Heart right ventricle (tissue), 16 donors: ENCODE results near the gene ARSA. TPM values are rescaled to one million over a fixed set of nuclear protein-coding genes. Genes with fewer than 3 reads are reported as not detected.
"Not testable (repeated sequence)": the region's sequence is repeated elsewhere in the genome, so short reads cannot be mapped to it uniquely, and the experiment has no call there.

Experiments used
- ATAC-seq, 8 donors: fragments of 200-7000 bp; cut with Tn5 transposase; one replicate each; pipeline ENCODE4 v1.9.1; 2020; ENCODE audit warnings: mild to moderate bottlenecking in 8 of 8, moderate library complexity in 8 of 8, moderate number of reproducible peaks in 1 of 8
- DNase-seq, 2 donors: peaks; one replicate each; pipeline ENCODE4 v3.0.0-alpha.2; 2020
- H3K27ac ChIP-seq, 10 donors: fragments of 200-600 bp; sonication (generic) in 2 of 10; one replicate each; pipeline versions ENCODE4 v1.5.0 to v1.8.0; 2020 to 2022; ENCODE audit warnings: mild to moderate bottlenecking in 3 of 10
- H3K27me3 ChIP-seq, 7 donors: fragments of 200-600 bp; one replicate each; pipeline ENCODE4 v1.8.0; 2021 to 2022; ENCODE audit warnings: mild to moderate bottlenecking in 2 of 7
- H3K36me3 ChIP-seq, 9 donors: fragments of 200-600 bp; sonication (generic) in 1 of 9; one replicate each; pipeline versions ENCODE4 v1.5.0 to v1.8.0; 2020 to 2022; ENCODE audit warnings: mild to moderate bottlenecking in 2 of 9
- H3K4me1 ChIP-seq, 9 donors: fragments of 200-600 bp; sonication (generic) in 1 of 9; one replicate each; pipeline versions ENCODE4 v1.5.0 to v1.8.0; 2020 to 2022; ENCODE audit warnings: mild to moderate bottlenecking in 4 of 9
- H3K4me3 ChIP-seq, 10 donors: fragments of 200-600 bp; sonication (generic) in 2 of 10; one replicate each; pipeline versions ENCODE4 v1.5.0 to v1.8.0; 2020 to 2022; ENCODE audit warnings: mild to moderate bottlenecking in 7 of 10, moderate library complexity in 2 of 10
- H3K9me3 ChIP-seq, 11 donors: fragments of 200-600 bp in 10 of 11; sonication (generic) in 2 of 11; one replicate each; pipeline versions ENCODE4 v1.5.0 to v1.8.0; 2013 to 2022; ENCODE audit warnings: mild to moderate bottlenecking in 2 of 11, control low read depth in 1 of 11, moderate library complexity in 1 of 11
- WGBS, 2 donors: extraction: QIAGEN DNeasy Blood & Tissue Kit; methylation state at CpG; one replicate each; pipeline ENCODE4 v1.1.7; 2013; ENCODE audit warnings: inconsistent platforms in 1 of 2; 5-methylcytosine and 5-hydroxymethylcytosine counted together
- intact Hi-C, 10 donors: fragments of 100-400 bp; cut with DNase I; formaldehyde crosslinking; loops; one replicate each; pipeline versions ENCODE4 v1.11.1 to v1.14.2; 2022
- polyA plus RNA-seq, 2 donors: library from polyadenylated mRNA; stranded (reverse); fragments of 200-250 nt; gene quantifications; one replicate each; pipeline ENCODE4 v1.2.3, GENCODE V29; 2013
- total RNA-seq, 10 donors: library from RNA; stranded (reverse); fragmentation: NEBNext Ultra II Directional in 3 of 10; extraction: Animal tissue kit (Norgen Biotek cat#: 25700) in 3 of 10; gene quantifications; one replicate each; pipeline versions ENCODE4 v1.2.1 to v1.2.4, GENCODE V29; 2021 to 2023
- TF ChIP-seq, protein P1 (sequence below), 9 donors: fragments of 200-600 bp; sonication (generic) in 2 of 9; IDR thresholded peaks; one replicate each; pipeline versions ENCODE4 v1.5.0 to v1.8.0; 2021 to 2022; ENCODE audit warnings: antibody characterized with exemption in 9 of 9, mild to moderate bottlenecking in 5 of 9, moderate library complexity in 1 of 9
- donor health status: Arrhythmogenic right ventricular cardiomyopathy.
- donor health status: ischemic (EF 13 %, LVEDD 7.1; RV severe dilation, severe dysfunction).
- donor health status: healthy with polysubstance abuse.
- donor health status: DM: no; HTN: yes; CAD: no.
- donor health status: DM: no; HTN: no; CAD: no.
- donor health status: ischemic (EF 25% LVEDD 6.9; RV normal size, moderate dysfunction).
- donor health status: ischemic (EF 25% LVEDD 5.7; RV mildly dilated, moderate dysfunction).
- donor health status: healthy.
- donor health status: DM: yes; HTN: yes; CAD: no.
- donor health status: Ischemic cardiomyopathy.
- donor health status: ischemic (EF 35%, LVEDD 5.7; RV mildly dilated, moderate dysfunction).
- donor health status: nonischemic (EF 11% LVEDD 7.7; RV severe dilation, severe dysfunction).
- donor health status: DM: yes; HTN: yes; CAD: no.
- donor health status: PGD.
- donor health status: ischemic (EF 29% LVEDD 5.4; RV normal size, mild dysfunction).
- donor health status: nonischemic (EF 23%, LVEDD 6.1; RV moderate dilation, normal function).

Gene ARSA
- total and polyA plus RNA-seq, 12 donors: 17.5 to 62.3 (median 26.0) TPM

DNA sequence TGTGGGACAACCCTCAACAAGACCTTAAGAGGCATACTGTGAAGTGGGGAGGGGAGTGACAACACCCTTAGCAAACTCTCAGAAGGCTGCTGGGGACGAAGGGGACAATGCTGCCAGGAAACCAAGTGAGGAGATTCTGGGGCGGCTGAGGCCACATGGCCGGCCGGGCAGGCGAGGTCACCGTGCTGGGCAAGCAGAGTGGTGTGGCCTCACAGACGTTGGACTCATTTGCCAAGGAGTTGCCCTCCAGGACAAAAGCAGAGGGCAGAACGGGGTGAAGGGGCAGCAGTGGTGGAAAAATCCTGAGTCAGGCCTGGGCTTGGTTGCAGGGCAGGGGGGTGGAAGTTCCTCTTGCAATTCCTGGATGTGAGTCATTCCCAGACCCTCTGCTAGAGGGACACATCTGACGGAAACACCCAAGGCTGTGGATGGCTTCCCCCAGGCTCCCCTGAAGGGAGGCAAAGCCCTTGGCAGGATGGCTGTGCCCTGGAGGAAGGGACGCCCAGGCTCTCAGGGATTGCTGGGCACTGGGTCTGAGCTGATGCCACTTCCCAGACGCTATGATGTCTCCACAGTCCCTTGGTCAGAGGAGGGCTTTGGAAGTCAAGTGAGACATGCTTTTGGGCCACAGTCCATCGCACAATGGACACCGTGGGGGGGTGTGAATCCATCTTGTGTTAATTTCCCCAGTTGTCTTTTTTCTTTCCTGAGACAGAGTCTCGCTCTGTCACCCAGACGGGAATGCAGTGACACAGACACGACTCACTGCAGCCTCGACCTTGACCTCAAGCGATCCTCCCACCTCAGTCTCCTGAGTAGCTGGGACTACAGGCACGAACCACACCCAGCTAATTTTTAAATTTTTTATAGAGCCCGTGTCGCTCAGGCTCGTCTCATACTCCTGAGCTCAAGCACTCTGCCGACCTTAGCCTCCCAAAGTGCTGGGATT is 28.4 kb upstream of the ARSA start:
- H3K4me3 ChIP-seq: peak overlapping the region in 3 of 10 donors; percentile 15 to 25 (median 22)
- 51 to 64% methylated on average over 23 of the region's 23 CpGs for WGBS, 2 donors
- intact Hi-C loops: loop anchor here in 4 of 10 donors (1.0 to 2.0 kb wide), 4 partner anchors 14 to 16 kb away; partner anchors contain the start of gene SHANK3 (in 2 of the 4)

DNA sequence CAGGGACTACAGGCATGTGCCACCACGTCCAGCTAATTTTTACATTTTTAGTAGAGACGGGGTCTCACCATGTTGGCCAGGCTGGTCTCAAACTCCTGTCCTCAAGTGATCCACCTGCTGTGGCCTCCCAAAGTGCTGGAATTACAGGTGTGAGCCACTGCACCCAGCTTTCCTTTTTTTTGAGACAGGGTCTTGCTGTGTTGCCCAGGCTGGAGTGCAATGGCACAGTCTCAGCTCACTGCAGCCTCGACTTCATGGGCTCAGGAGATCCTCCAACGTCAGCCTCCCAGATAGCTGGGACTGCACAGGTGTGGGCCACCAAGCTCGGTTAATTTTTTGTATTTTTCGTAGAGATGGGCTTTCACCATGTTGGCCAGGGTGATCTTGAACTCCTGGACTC is 26.7 kb upstream of the ARSA start:
- WGBS, 2 donors: 79 to 91% methylated on average over 6 of the region's 6 CpGs
- H3K9me3 ChIP-seq, H3K36me3 ChIP-seq, intact Hi-C loops, ATAC-seq, H3K4me3 ChIP-seq, DNase-seq: not testable (repeated sequence)
- H3K27me3 ChIP-seq: peaks cover 0 to 25% (median 5%) of the 10 kb centered on the region in 7 donors
- H3K27ac ChIP-seq: peak overlapping the region in 5 of 10 donors; percentile 72 to 87 (median 84)
- peaks cover 0 to 43% (median 19%) of the 10 kb centered on the region in 9 donors for H3K4me1 ChIP-seq

More for the DNA sequence above, 28.4 kb upstream of the ARSA start:
- TF ChIP-seq, protein P1, sequence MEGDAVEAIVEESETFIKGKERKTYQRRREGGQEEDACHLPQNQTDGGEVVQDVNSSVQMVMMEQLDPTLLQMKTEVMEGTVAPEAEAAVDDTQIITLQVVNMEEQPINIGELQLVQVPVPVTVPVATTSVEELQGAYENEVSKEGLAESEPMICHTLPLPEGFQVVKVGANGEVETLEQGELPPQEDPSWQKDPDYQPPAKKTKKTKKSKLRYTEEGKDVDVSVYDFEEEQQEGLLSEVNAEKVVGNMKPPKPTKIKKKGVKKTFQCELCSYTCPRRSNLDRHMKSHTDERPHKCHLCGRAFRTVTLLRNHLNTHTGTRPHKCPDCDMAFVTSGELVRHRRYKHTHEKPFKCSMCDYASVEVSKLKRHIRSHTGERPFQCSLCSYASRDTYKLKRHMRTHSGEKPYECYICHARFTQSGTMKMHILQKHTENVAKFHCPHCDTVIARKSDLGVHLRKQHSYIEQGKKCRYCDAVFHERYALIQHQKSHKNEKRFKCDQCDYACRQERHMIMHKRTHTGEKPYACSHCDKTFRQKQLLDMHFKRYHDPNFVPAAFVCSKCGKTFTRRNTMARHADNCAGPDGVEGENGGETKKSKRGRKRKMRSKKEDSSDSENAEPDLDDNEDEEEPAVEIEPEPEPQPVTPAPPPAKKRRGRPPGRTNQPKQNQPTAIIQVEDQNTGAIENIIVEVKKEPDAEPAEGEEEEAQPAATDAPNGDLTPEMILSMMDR (IDR thresholded peaks at IDR 0.05): no peak
- Histone ChIP-seq H3K27me3 (peaks cover 0 to 30% (median 8%) of the 10 kb centered on the region in 7 donors), H3K4me1 (peaks cover 0 to 43% (median 19%) of the 10 kb centered on the region in 9 donors), H3K27ac (peak overlapping the region; percentile 54 to 87 (median 78)), H3K36me3 (no peaks in the 10 kb centered on the region), H3K9me3 (no peaks in the 10 kb centered on the region)
- DNase-seq (peak; percentile 30 to 75), ATAC-seq (peak; percentile 76 to 95 (median 92))

DNA sequence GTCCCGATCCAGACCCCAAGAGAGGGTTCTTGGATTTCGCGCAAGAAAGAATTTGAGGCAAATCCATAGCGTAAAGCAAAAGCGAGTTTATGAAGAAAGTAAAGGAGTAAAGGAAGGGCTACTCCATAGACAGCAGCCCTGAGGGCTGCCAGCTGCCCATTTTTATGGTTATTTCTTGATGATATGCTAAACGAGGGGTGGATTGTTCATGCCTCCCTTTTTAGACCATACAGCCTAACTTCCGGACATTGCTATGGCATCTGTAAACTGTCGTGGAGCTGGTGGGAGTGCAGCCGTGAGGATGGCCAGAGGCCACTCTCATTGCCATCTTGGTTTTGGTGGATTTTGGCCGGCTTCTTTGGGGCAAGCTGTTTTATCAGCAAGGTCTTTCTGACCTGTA is 25.3 kb upstream of the ARSA start:
- intact Hi-C loops: no loop called here
- peaks cover 0 to 23% (median 4%) of the 10 kb centered on the region in 7 donors for H3K27me3 ChIP-seq
- H3K4me1 ChIP-seq: peaks cover 0 to 36% (median 19%) of the 10 kb centered on the region in 9 donors
- DNase-seq (no peak), ATAC-seq (no peak)
- H3K4me3 ChIP-seq: no peak overlapping the region
- peaks cover 0 to 19% (median 0%) of the 10 kb centered on the region in 11 donors for H3K9me3 ChIP-seq
- no peaks in the 10 kb centered on the region for H3K36me3 ChIP-seq
- no peak overlapping the region for H3K27ac ChIP-seq
- TF ChIP-seq, protein P1 (IDR thresholded peaks at IDR 0.05): no peak
- WGBS, 2 donors: 86 to 92% methylated on average over 10 of the region's 10 CpGs

DNA sequence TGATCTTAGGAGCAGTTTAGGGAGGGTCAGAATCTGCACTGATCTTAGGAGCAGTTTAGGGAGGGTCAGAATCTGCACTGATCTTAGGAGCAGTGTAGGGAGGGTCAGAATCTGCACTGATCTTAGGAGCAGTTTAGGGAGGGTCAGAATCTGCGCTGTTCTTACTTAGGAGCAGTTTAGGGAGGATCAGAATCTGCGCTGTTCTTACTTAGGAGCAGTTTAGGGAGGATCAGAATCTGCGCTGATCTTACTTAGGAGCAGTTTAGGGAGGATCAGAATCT is 15.8 kb upstream of the ARSA start:
- H3K27ac ChIP-seq, H3K4me3 ChIP-seq, DNase-seq, H3K36me3 ChIP-seq, ATAC-seq: not testable (repeated sequence)
- Histone ChIP-seq H3K9me3 (peaks cover 0 to 14% (median 0%) of the 10 kb centered on the region in 11 donors), H3K4me1 (peaks cover 11 to 25% (median 16%) of the 10 kb centered on the region in 9 donors), H3K27me3 (peaks cover 0 to 45% (median 24%) of the 10 kb centered on the region in 7 donors)
- 65 to 66% methylated on average over 3 of the region's 3 CpGs for WGBS, 2 donors
- intact Hi-C loops: loop anchor here in 1 of 10 donors (2.0 to 5.0 kb wide), 2 partner anchors 13 to 49 kb away; no protein-coding TSS in a partner anchor

DNA sequence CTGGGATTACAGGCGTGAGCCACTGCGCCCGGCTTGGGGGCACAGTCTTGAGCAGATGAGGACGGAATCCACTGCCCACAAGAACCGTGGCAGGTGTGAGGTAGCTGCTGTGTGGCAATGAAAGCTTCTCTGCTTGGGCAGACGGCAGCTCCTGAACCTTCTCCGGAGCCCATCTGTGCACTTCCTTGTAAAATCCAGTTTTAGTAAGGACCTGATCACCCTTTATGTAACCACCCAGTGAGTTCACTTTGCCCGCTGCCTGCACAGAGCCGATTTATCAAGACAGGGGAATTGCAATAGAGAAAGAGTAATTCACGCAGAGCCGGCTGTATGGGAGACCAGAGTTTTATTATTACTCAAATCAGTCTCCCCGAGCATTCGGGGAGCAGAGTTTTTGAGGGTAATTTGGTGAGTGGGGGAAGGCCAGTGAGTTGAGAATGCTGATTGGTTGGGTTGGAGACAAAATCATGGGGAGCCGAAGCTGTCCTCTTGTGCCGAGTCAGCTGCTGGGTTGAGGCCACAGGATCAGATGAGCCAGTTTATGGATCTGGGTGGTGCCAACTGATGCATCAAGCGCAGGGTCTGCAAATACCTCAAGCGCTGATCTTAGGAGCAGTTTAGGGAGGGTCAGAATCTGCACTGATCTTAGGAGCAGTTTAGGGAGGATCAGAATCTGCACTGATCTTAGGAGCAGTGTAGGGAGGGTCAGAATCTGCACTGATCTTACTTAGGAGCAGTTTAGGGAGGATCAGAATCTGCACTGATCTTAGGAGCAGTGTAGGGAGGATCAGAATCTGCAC is 15.3 kb upstream of the ARSA start:
- not testable (repeated sequence) for H3K27ac ChIP-seq, H3K36me3 ChIP-seq, DNase-seq, H3K4me3 ChIP-seq, H3K9me3 ChIP-seq, ATAC-seq
- intact Hi-C loops: loop anchor here in 1 of 10 donors (2.0 to 5.0 kb wide), 2 partner anchors 14 to 49 kb away; no protein-coding TSS in a partner anchor
- 93 to 95% methylated on average over 17 of the region's 17 CpGs for WGBS, 2 donors
- H3K27me3 ChIP-seq: peaks cover 0 to 45% (median 24%) of the 10 kb centered on the region in 7 donors
- H3K4me1 ChIP-seq: peaks cover 11 to 25% (median 16%) of the 10 kb centered on the region in 9 donors
